ENCODE measurements around the gene WAS.
"Not testable (repeated sequence)": the region's sequence is repeated elsewhere in the genome, so short reads cannot be mapped to it uniquely, and the experiment has no call there.

The WAS gene

DNA sequence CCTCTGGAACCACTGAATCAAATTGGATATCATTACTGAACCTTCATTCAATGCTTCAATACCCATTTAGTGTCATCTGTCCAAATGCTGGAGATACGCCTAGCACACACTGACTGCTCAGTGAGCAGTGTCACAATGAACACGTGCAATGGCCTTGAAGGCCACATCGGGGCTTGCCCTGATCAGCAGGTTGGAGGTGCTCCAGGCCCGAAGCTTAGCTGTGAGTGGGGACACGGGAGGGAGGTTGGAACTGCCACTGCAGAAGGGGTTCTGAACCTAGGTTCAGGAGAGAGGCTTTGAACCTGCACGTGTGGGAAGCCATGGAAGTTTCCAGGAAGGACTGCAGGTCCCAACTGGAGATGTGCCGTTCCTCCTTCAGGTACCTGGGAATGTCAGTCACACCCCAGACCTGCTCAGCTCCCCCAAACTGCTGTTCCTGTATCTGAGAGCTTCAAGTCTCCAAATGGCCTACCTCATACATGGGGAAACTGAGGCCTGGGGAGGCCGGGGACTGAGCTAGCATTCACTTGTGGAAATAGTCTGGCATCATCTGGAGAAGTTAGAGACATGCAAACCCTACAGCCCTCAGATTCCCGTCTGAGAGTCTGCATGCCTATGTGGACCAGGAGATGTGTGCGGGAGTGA is 1.9 kb upstream of the WAS start:
- Histone ChIP-seq H2BK120ac (ENCODE audit: low read depth, low read length) (no peak overlapping the region), H3K4ac (ENCODE audit: low read length) (no peak overlapping the region), H2AFZ (ENCODE audit: low read length) (no peak overlapping the region), H2BK5ac (ENCODE audit: low read length) (no peak overlapping the region), H3K18ac (ENCODE audit: low read length) (no peak overlapping the region), H2AK5ac (ENCODE audit: low read depth, low read length) (no peak overlapping the region), H3K79me1 (ENCODE audit: low read depth, low read length) (no peaks in the 10 kb centered on the region), H2BK12ac (ENCODE audit: low read length) (no peak overlapping the region), H3K4me3 (ENCODE audit: low read length in 2 of 2) (no peak overlapping the region), H2BK15ac (ENCODE audit: low read length) (no peak overlapping the region), H3K14ac (ENCODE audit: low read length) (no peak overlapping the region), H3K9me3 (replicated peaks in 1 of 2; ENCODE audit: control insufficient read depth in 2 of 2, insufficient read depth in 1 of 2, low read depth in 1 of 2, low read length in 2 of 2) (no peaks in the 10 kb centered on the region), H4K91ac (ENCODE audit: low read depth, low read length, poor library complexity) (no peak overlapping the region), H3K23ac (ENCODE audit: low read depth, low read length, poor library complexity) (no peak overlapping the region), H3K4me2 (ENCODE audit: insufficient read depth, low read length, poor library complexity, severe bottlenecking) (no peak overlapping the region), H3K27ac (replicated peaks; ENCODE audit: low read length) (no peak overlapping the region), H4K8ac (ENCODE audit: low read depth, low read length) (no peak overlapping the region), H3K9ac (ENCODE audit: low read depth, low read length, poor library complexity) (no peak overlapping the region), H3K4me1 (ENCODE audit: control insufficient read depth in 2 of 2, insufficient read depth in 1 of 2, low read depth in 1 of 2, low read length in 2 of 2) (peaks cover 0 to 15% of the 10 kb centered on the region in 2 donors), H3K27me3 (ENCODE audit: control insufficient read depth in 3 of 3, insufficient read depth in 3 of 3, low read depth in 1 of 3, low read length in 3 of 3) (no peaks in the 10 kb centered on the region), H3K36me3 (replicated peaks in 1 of 2; ENCODE audit: control insufficient read depth in 2 of 2, insufficient read depth in 2 of 2, low read length in 2 of 2) (no peaks in the 10 kb centered on the region)
- no CpG with 5 or more reads among the region's 10 CpGs for WGBS, 2 donors (ENCODE audit: extremely low coverage in 2 of 2, insufficient read length in 2 of 2, insufficient replicate concordance in 1 of 2)
- DNase-seq (ENCODE audit: low spot score) = no peak

DNA sequence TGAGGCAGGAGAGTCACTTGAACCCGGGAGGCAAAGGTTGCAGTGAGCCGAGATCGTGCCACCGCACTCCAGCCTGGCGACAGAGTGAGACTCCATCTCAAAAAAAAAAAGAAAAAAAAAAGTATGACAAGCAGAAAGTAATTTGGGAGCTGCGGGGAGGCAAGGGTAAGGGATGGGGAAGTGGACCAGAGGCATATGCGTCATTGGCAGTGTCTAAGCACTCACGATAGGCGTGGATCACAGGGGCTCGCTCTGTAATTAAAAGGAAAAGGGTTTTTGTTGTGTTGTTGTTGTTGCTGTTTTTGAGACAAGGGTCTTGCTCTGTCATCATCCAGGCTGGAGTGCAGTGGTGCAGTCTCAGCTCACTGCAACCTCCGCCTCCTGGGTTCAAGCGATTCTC is 804 bp upstream of the WAS start:
- H4K91ac ChIP-seq (ENCODE audit: low read depth, low read length, poor library complexity); H3K9me3 ChIP-seq (replicated peaks in 1 of 2; ENCODE audit: control insufficient read depth in 2 of 2, insufficient read depth in 1 of 2, low read depth in 1 of 2, low read length in 2 of 2); H3K4me3 ChIP-seq (ENCODE audit: low read length in 2 of 2); H2AFZ ChIP-seq (ENCODE audit: low read length); H2BK120ac ChIP-seq (ENCODE audit: low read depth, low read length); H4K8ac ChIP-seq (ENCODE audit: low read depth, low read length); H2BK5ac ChIP-seq (ENCODE audit: low read length); H3K9ac ChIP-seq (ENCODE audit: low read depth, low read length, poor library complexity); H3K79me1 ChIP-seq (ENCODE audit: low read depth, low read length); H2BK12ac ChIP-seq (ENCODE audit: low read length); DNase-seq (ENCODE audit: low spot score); H2BK15ac ChIP-seq (ENCODE audit: low read length); H3K27ac ChIP-seq (replicated peaks; ENCODE audit: low read length); H3K14ac ChIP-seq (ENCODE audit: low read length); H3K4me2 ChIP-seq (ENCODE audit: insufficient read depth, low read length, poor library complexity, severe bottlenecking); H3K27me3 ChIP-seq (ENCODE audit: control insufficient read depth in 3 of 3, insufficient read depth in 3 of 3, low read depth in 1 of 3, low read length in 3 of 3); H3K23ac ChIP-seq (ENCODE audit: low read depth, low read length, poor library complexity); H2AK5ac ChIP-seq (ENCODE audit: low read depth, low read length); H3K4ac ChIP-seq (ENCODE audit: low read length); H3K36me3 ChIP-seq (replicated peaks in 1 of 2; ENCODE audit: control insufficient read depth in 2 of 2, insufficient read depth in 2 of 2, low read length in 2 of 2); H3K18ac ChIP-seq (ENCODE audit: low read length): not testable (repeated sequence)
- H3K4me1 ChIP-seq (ENCODE audit: control insufficient read depth in 2 of 2, insufficient read depth in 1 of 2, low read depth in 1 of 2, low read length in 2 of 2) = peaks cover 0 to 15% of the 10 kb centered on the region in 2 donors
- WGBS, 2 donors (ENCODE audit: extremely low coverage in 2 of 2, insufficient read length in 2 of 2, insufficient replicate concordance in 1 of 2) = no CpG with 5 or more reads among the region's 12 CpGs

DNA sequence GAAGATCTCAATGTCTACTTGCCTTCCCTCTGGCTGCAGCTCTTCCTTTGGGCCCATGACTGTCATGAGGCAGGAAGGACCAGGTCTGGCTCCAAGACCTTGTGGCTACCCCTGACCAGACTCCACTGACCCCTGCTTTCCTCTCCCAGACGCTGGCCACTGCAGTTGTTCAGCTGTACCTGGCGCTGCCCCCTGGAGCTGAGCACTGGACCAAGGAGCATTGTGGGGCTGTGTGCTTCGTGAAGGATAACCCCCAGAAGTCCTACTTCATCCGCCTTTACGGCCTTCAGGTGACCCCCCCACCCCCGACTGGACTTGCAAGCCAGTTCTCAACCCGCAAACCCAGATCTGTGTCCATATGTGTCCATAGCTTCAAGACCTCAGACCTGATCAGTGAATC is 535 bp downstream of the WAS start:
- no peak overlapping the region for H3K18ac ChIP-seq (ENCODE audit: low read length)
- no peaks in the 10 kb centered on the region for H3K27me3 ChIP-seq (ENCODE audit: control insufficient read depth in 3 of 3, insufficient read depth in 3 of 3, low read depth in 1 of 3, low read length in 3 of 3)
- no peak overlapping the region for H3K27ac ChIP-seq (replicated peaks; ENCODE audit: low read length)
- no peak overlapping the region for H2BK15ac ChIP-seq (ENCODE audit: low read length)
- no peak overlapping the region for H3K14ac ChIP-seq (ENCODE audit: low read length)
- no peaks in the 10 kb centered on the region for H3K9me3 ChIP-seq (replicated peaks in 1 of 2; ENCODE audit: control insufficient read depth in 2 of 2, insufficient read depth in 1 of 2, low read depth in 1 of 2, low read length in 2 of 2)
- DNase-seq (ENCODE audit: low spot score) = no peak
- no peaks in the 10 kb centered on the region for H3K79me1 ChIP-seq (ENCODE audit: low read depth, low read length)
- no peak overlapping the region for H3K4me3 ChIP-seq (ENCODE audit: low read length in 2 of 2)
- no peak overlapping the region for H2BK12ac ChIP-seq (ENCODE audit: low read length)
- H2AFZ ChIP-seq (ENCODE audit: low read length) = no peak overlapping the region
- H3K9ac ChIP-seq (ENCODE audit: low read depth, low read length, poor library complexity) = no peak overlapping the region
- H3K23ac ChIP-seq (ENCODE audit: low read depth, low read length, poor library complexity) = no peak overlapping the region
- no peak overlapping the region for H4K91ac ChIP-seq (ENCODE audit: low read depth, low read length, poor library complexity)
- H3K36me3 ChIP-seq (replicated peaks in 1 of 2; ENCODE audit: control insufficient read depth in 2 of 2, insufficient read depth in 2 of 2, low read length in 2 of 2) = no peaks in the 10 kb centered on the region
- H2BK120ac ChIP-seq (ENCODE audit: low read depth, low read length) = no peak overlapping the region
- no CpG with 5 or more reads among the region's 7 CpGs for WGBS, 2 donors (ENCODE audit: extremely low coverage in 2 of 2, insufficient read length in 2 of 2, insufficient replicate concordance in 1 of 2)
- H3K4me1 ChIP-seq (ENCODE audit: control insufficient read depth in 2 of 2, insufficient read depth in 1 of 2, low read depth in 1 of 2, low read length in 2 of 2) = peaks cover 2 to 15% of the 10 kb centered on the region in 2 donors
- H3K4me2 ChIP-seq (ENCODE audit: insufficient read depth, low read length, poor library complexity, severe bottlenecking) = no peak overlapping the region
- no peak overlapping the region for H2BK5ac ChIP-seq (ENCODE audit: low read length)
- no peak overlapping the region for H2AK5ac ChIP-seq (ENCODE audit: low read depth, low read length)
- no peak overlapping the region for H3K4ac ChIP-seq (ENCODE audit: low read length)
- no peak overlapping the region for H4K8ac ChIP-seq (ENCODE audit: low read depth, low read length)

DNA sequence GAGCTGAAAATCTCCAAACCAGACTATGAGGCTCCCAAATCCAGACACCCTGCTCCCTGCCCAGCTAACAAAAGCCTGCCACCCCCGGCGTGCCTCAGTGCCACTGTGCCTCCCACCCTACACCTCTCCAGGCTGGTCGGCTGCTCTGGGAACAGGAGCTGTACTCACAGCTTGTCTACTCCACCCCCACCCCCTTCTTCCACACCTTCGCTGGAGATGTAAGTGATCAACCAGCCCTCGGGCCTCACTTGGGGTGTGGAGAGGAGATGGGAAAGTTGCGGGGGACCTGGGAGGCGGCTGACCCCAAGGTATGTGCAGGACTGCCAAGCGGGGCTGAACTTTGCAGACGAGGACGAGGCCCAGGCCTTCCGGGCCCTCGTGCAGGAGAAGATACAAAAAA is 1.8 kb downstream of the WAS start:
- Histone ChIP-seq H3K4me1 (ENCODE audit: control insufficient read depth in 2 of 2, insufficient read depth in 1 of 2, low read depth in 1 of 2, low read length in 2 of 2) (peaks cover 2 to 9% of the 10 kb centered on the region in 2 donors), H3K4ac (ENCODE audit: low read length) (no peak overlapping the region), H2BK12ac (ENCODE audit: low read length) (no peak overlapping the region), H2BK15ac (ENCODE audit: low read length) (no peak overlapping the region), H2AK5ac (ENCODE audit: low read depth, low read length) (no peak overlapping the region), H2BK120ac (ENCODE audit: low read depth, low read length) (no peak overlapping the region), H3K14ac (ENCODE audit: low read length) (no peak overlapping the region), H3K4me2 (ENCODE audit: insufficient read depth, low read length, poor library complexity, severe bottlenecking) (no peak overlapping the region), H3K27ac (replicated peaks; ENCODE audit: low read length) (no peak overlapping the region), H3K27me3 (ENCODE audit: control insufficient read depth in 3 of 3, insufficient read depth in 3 of 3, low read depth in 1 of 3, low read length in 3 of 3) (no peaks in the 10 kb centered on the region), H2AFZ (ENCODE audit: low read length) (no peak overlapping the region), H2BK5ac (ENCODE audit: low read length) (no peak overlapping the region), H4K91ac (ENCODE audit: low read depth, low read length, poor library complexity) (no peak overlapping the region), H3K9ac (ENCODE audit: low read depth, low read length, poor library complexity) (no peak overlapping the region), H3K79me1 (ENCODE audit: low read depth, low read length) (no peaks in the 10 kb centered on the region), H3K9me3 (replicated peaks in 1 of 2; ENCODE audit: control insufficient read depth in 2 of 2, insufficient read depth in 1 of 2, low read depth in 1 of 2, low read length in 2 of 2) (no peaks in the 10 kb centered on the region), H3K4me3 (ENCODE audit: low read length in 2 of 2) (no peak overlapping the region), H3K23ac (ENCODE audit: low read depth, low read length, poor library complexity) (no peak overlapping the region), H3K36me3 (replicated peaks in 1 of 2; ENCODE audit: control insufficient read depth in 2 of 2, insufficient read depth in 2 of 2, low read length in 2 of 2) (no peaks in the 10 kb centered on the region), H3K18ac (ENCODE audit: low read length) (no peak overlapping the region), H4K8ac (ENCODE audit: low read depth, low read length) (no peak overlapping the region)
- no CpG with 5 or more reads among the region's 12 CpGs for WGBS, 2 donors (ENCODE audit: extremely low coverage in 2 of 2, insufficient read length in 2 of 2, insufficient replicate concordance in 1 of 2)
- DNase-seq (ENCODE audit: low spot score) = no peak
